IMR-90 (cell line): ENCODE measurements around the gene FAM193A. TPM values are rescaled to one million over a fixed set of nuclear protein-coding genes. Genes with fewer than 3 reads are reported as not detected.

Experiments used
- ATAC-seq: fragments of 200-7000 bp; cut with Tn5 transposase; 2 replicates; pipeline ENCODE4 v1.9.1; 2020; ENCODE audit warnings: low read depth, mild to moderate bottlenecking, moderate library complexity
- BruUV-seq: library from RNA; stranded (reverse); fragments of 400-500 nt; replicated peaks from 2 replicates; lab custom pipeline; 2021; lab: Mats Ljungman, UMichigan
- CTCF ChIA-PET: fragments of 300-600 bp; formaldehyde crosslinking; extraction: SDS; loops from one replicate; lab custom pipeline; 2021; ENCODE audit warnings: antibody characterized with exemption; lab: Yijun Ruan, JAX
- POLR2A ChIA-PET: fragments of 300-600 bp; sonication (Branson Sonifier 250); formaldehyde crosslinking; loops from one replicate; lab custom pipeline; 2022; ENCODE audit warnings: antibody characterized with exemption; ENCODE audit not compliant: unreplicated experiment; lab: Charles Lee
- DNase-seq: peaks from one replicate; pipeline ENCODE4 v3.0.0; 2013
- H2AFZ ChIP-seq: replicated peaks from 2 replicates; pipeline ENCODE3; 2013; ENCODE audit warnings: low read length, mild to moderate bottlenecking; ENCODE audit not compliant: poor library complexity
- H2AK5ac ChIP-seq: 2 replicates; pipeline ENCODE4 v1.6.1; 2013; ENCODE audit warnings: low read depth, low read length, inconsistent platforms
- H2AK9ac ChIP-seq: replicated peaks from 2 replicates; pipeline ENCODE3; 2013; ENCODE audit warnings: mild to moderate bottlenecking, low read depth, low read length, moderate library complexity; ENCODE audit not compliant: poor library complexity
- H2BK120ac ChIP-seq: 2 replicates; pipeline ENCODE4 v1.6.1; 2013; ENCODE audit warnings: low read depth, low read length, inconsistent platforms
- H2BK15ac ChIP-seq: 3 replicates; pipeline ENCODE4 v1.6.1; 2013; ENCODE audit warnings: low read depth, low read length, inconsistent platforms
- H2BK20ac ChIP-seq: 2 replicates; pipeline ENCODE4 v1.6.1; 2013; ENCODE audit warnings: low read depth, mild to moderate bottlenecking, inconsistent platforms, low read length, moderate library complexity
- H2BK5ac ChIP-seq: 2 replicates; pipeline ENCODE4 v1.6.1; 2013; ENCODE audit warnings: mild to moderate bottlenecking, low read depth, low read length, inconsistent platforms; ENCODE audit not compliant: poor library complexity, severe bottlenecking
- H3K14ac ChIP-seq: replicated peaks from 2 replicates; pipeline ENCODE4 v1.6.1; 2013; ENCODE audit warnings: low read depth, low read length, inconsistent platforms
- H3K18ac ChIP-seq: 2 replicates; pipeline ENCODE4 v1.6.1; 2013; ENCODE audit warnings: low read depth, low read length, control low read depth
- H3K23ac ChIP-seq: 2 replicates; pipeline ENCODE4 v1.6.1; 2013; ENCODE audit warnings: low read depth, low read length, inconsistent platforms
- H3K27ac ChIP-seq: 2 replicates; pipeline ENCODE4 v1.5.1; 2013; ENCODE audit warnings: mild to moderate bottlenecking, control low read depth, low read length; ENCODE audit not compliant: insufficient read depth
- H3K27me3 ChIP-seq: 2 replicates; pipeline ENCODE4 v1.6.1; 2013; ENCODE audit warnings: low read length; ENCODE audit not compliant: control insufficient read depth, insufficient read depth
- H3K36me3 ChIP-seq: 2 replicates; pipeline ENCODE4 v1.6.1; 2013; ENCODE audit warnings: low read length, mixed read lengths; ENCODE audit not compliant: control insufficient read depth, insufficient read depth
- H3K4ac ChIP-seq: 2 replicates; pipeline ENCODE4 v1.6.1; 2013; ENCODE audit warnings: low read depth, low read length, inconsistent platforms
- H3K4me1 ChIP-seq: 2 replicates; pipeline ENCODE4 v1.6.1; 2013; ENCODE audit warnings: low read length, mixed read lengths; ENCODE audit not compliant: control insufficient read depth, insufficient read depth
- H3K4me2 ChIP-seq: 2 replicates; pipeline ENCODE4 v1.6.1; 2013; ENCODE audit warnings: low read depth, mild to moderate bottlenecking, control low read depth, low read length, moderate library complexity
- H3K4me3 ChIP-seq: 2 replicates; pipeline ENCODE4 v1.5.1; 2013; ENCODE audit warnings: low read depth, mild to moderate bottlenecking, control low read depth, low read length, moderate library complexity; ENCODE audit not compliant: insufficient read depth
- H3K56ac ChIP-seq: 2 replicates; pipeline ENCODE4 v1.6.1; 2013; ENCODE audit warnings: low read length, inconsistent platforms; ENCODE audit not compliant: insufficient read depth; ENCODE audit errors: extremely low read depth
- H3K79me1 ChIP-seq, 2 experiments: 2 replicates each; pipeline ENCODE4 v1.6.1; 2013; ENCODE audit warnings: low read length in 2 of 2, inconsistent platforms in 1 of 2, low read depth in 1 of 2
- H3K9ac ChIP-seq: 2 replicates; pipeline ENCODE4 v1.6.1; 2013; ENCODE audit warnings: low read depth, low read length, control low read depth
- H3K9me1 ChIP-seq: 2 replicates; pipeline ENCODE4 v1.6.1; 2013; ENCODE audit warnings: low read length, inconsistent platforms; ENCODE audit not compliant: insufficient read depth
- H3K9me3 ChIP-seq: 2 replicates; pipeline ENCODE4 v1.6.1; 2013; ENCODE audit warnings: low read length; ENCODE audit not compliant: control insufficient read depth, insufficient read depth
- H4K20me1 ChIP-seq: 2 replicates; pipeline ENCODE4 v1.6.1; 2013; ENCODE audit warnings: low read length, inconsistent platforms; ENCODE audit not compliant: insufficient read depth
- H4K5ac ChIP-seq: 2 replicates; pipeline ENCODE4 v1.6.1; 2013; ENCODE audit warnings: mild to moderate bottlenecking, low read depth, low read length, control low read depth
- H4K8ac ChIP-seq, 2 experiments: 2 replicates each; pipeline ENCODE4 v1.6.1; 2013; ENCODE audit warnings: low read depth in 2 of 2, low read length in 2 of 2, control low read depth in 1 of 2, inconsistent platforms in 1 of 2
- H4K91ac ChIP-seq: 2 replicates; pipeline ENCODE4 v1.6.1; 2013; ENCODE audit warnings: low read depth, low read length, inconsistent platforms; ENCODE audit not compliant: insufficient read depth
- ELK1 ChIP-seq: fragments of 150-350 bp; IDR thresholded peaks from 2 replicates; pipeline ENCODE4 v1.6.1; 2016; ENCODE audit warnings: low read depth, mild to moderate bottlenecking, low read length, moderate library complexity, borderline replicate concordance
- WGBS, 2 experiments: methylation state at CpG; one replicate each; pipeline versions ENCODE4 v1.1.5 to v1.1.7; 2013; ENCODE audit warnings: missing lambda C conversion rate in 2 of 2; ENCODE audit not compliant: insufficient read length in 1 of 2; ENCODE audit errors: extremely low coverage in 2 of 2; 5-methylcytosine and 5-hydroxymethylcytosine counted together
- dilution Hi-C: fragments of 300-500 bp; cut with HindIII; formaldehyde crosslinking; loops from one replicate; pipeline ENCODE4 v1.14.3; 2018; ENCODE audit warnings: low sequenced_read_pairs; ENCODE audit not compliant: unreplicated experiment
- in situ Hi-C: fragments of 300-500 bp; cut with MboI; formaldehyde crosslinking; loops from 3 replicates; pipeline ENCODE4 v1.14.3; 2019; ENCODE audit warnings: low sequenced_read_pairs, inconsistent platforms, mixed read lengths
- intact Hi-C: fragments of 100-400 bp; cut with micrococcal nuclease; formaldehyde crosslinking; loops from 2 replicates; pipeline ENCODE4 v1.10.0; 2022
- polyA plus RNA-seq, 3 experiments: library from polyadenylated mRNA; depleted of rRNA; stranded (reverse); fragments of >200 nt; gene quantifications; 2 replicates each; pipeline ENCODE4 v1.2.3, GENCODE V29; 2012; ENCODE audit warnings: low replicate concordance in 1 of 3
- total RNA-seq: library from RNA; depleted of rRNA; stranded (reverse); fragments of >200 nt; gene quantifications from 2 replicates; pipeline ENCODE4 v1.2.3, GENCODE V29; 2012
- TF ChIP-seq, protein P1 (sequence below): conservative IDR thresholded peaks from 2 replicates; pipeline ENCODE4 v1.5.1; 2012; ENCODE audit warnings: mild to moderate bottlenecking, low read depth, low read length, improper control_type of control experiment

FAM193A gene
- total and polyA plus RNA-seq, 2 of the 4 experiments (the other 2 are of a cell fraction) = 6.8 to 11.0 TPM

DNA sequence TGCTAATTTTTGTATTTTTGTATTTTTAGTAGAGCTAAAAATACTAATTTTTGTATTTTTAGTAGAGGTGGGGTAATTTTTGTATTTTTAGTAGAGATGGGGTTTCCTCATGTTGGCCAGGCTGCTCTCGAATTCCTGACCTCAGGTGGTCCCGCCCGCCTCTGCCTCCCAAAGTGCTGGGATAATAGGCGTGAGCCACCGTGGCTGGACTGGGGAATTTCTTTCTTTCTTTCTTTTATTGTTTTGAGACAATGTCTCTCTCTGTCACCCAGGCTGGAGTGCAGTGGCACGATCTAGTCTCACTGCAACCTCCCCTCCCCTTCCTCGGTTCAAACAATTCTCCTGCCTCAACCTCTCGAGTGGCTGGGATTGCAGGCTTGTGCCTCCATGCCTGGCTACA, 83.0 kb downstream of the FAM193A start:
- peaks cover 4% of the 10 kb centered on the region for H3K4me1 ChIP-seq
- 80% methylated on average over 2 of the region's 8 CpGs; no CpG with 5 or more reads in 1 of the 2 experiments for WGBS, 2 experiments

More for the DNA sequence above, 83.0 kb downstream of the FAM193A start:
- no peak overlapping the region for H2AFZ ChIP-seq
- H4K5ac ChIP-seq = no peak overlapping the region
- BruUV-seq = no TSS peak
- dilution Hi-C loops = no loop called here
- H3K4me2 ChIP-seq = no peak overlapping the region
- TF ChIP-seq, protein P1, sequence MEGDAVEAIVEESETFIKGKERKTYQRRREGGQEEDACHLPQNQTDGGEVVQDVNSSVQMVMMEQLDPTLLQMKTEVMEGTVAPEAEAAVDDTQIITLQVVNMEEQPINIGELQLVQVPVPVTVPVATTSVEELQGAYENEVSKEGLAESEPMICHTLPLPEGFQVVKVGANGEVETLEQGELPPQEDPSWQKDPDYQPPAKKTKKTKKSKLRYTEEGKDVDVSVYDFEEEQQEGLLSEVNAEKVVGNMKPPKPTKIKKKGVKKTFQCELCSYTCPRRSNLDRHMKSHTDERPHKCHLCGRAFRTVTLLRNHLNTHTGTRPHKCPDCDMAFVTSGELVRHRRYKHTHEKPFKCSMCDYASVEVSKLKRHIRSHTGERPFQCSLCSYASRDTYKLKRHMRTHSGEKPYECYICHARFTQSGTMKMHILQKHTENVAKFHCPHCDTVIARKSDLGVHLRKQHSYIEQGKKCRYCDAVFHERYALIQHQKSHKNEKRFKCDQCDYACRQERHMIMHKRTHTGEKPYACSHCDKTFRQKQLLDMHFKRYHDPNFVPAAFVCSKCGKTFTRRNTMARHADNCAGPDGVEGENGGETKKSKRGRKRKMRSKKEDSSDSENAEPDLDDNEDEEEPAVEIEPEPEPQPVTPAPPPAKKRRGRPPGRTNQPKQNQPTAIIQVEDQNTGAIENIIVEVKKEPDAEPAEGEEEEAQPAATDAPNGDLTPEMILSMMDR = no peak
- no peak for TF ChIP-seq ELK1
- H2BK5ac ChIP-seq = no peak overlapping the region
- no peak overlapping the region for H3K18ac ChIP-seq
- no peak overlapping the region for H2BK15ac ChIP-seq
- in situ Hi-C loops = no loop called here
- H3K23ac ChIP-seq = no peak overlapping the region
- peaks cover 23% of the 10 kb centered on the region for H3K9me1 ChIP-seq
- H3K4me3 ChIP-seq = no peak overlapping the region
- no peak overlapping the region for H4K91ac ChIP-seq
- H3K36me3 ChIP-seq = 0 out of 2 replicates have a peak, but pooled peaks cover 2% of the 10 kb centered on the region
- no peaks in the 10 kb centered on the region for H3K9me3 ChIP-seq
- ATAC-seq = no peak
- CTCF ChIA-PET = no interaction called here
- no peak overlapping the region for H3K56ac ChIP-seq
- H3K14ac ChIP-seq = no peak overlapping the region
- no peak overlapping the region for H2BK120ac ChIP-seq
- intact Hi-C loops = no loop called here
- no peak overlapping the region for H3K4ac ChIP-seq
- no peak overlapping the region for H4K8ac ChIP-seq
- no peak overlapping the region for H2AK5ac ChIP-seq
- H3K27me3 ChIP-seq = no peaks in the 10 kb centered on the region
- no peak for DNase-seq
- peaks cover 79% of the 10 kb centered on the region for H4K20me1 ChIP-seq
- no peak overlapping the region for H3K27ac ChIP-seq
- POLR2A ChIA-PET = no interaction called here
- H3K9ac ChIP-seq = no peak overlapping the region
- no peak overlapping the region for H2BK20ac ChIP-seq
- H2AK9ac ChIP-seq = no peak overlapping the region
- peaks cover 23 to 75% of the 10 kb centered on the region in 2 experiments for H3K79me1 ChIP-seq
